Lower leg skin (tissue), 4 donors: ENCODE results near the gene SNRNP35. TPM values are rescaled to one million over a fixed set of nuclear protein-coding genes. Genes with fewer than 3 reads are reported as not detected.
"Not testable (repeated sequence)": the region's sequence is repeated elsewhere in the genome, so short reads cannot be mapped to it uniquely, and the experiment has no call there.

ENCODE experiments used
- DNase-seq, 2 donors: peaks; one replicate each; pipeline ENCODE4 v3.0.0-alpha.2; 2019; ENCODE audit warnings: low spot score in 2 of 2
- H3K4me3 ChIP-seq: fragments of 200-600 bp; sonication (generic); 2 replicates; pipeline ENCODE4 v1.5.1; 2017; ENCODE audit warnings: mild to moderate bottlenecking, low read depth; ENCODE audit not compliant: poor library complexity, severe bottlenecking
- CTCF ChIP-seq, 3 donors: fragments of 450-650 bp; IDR thresholded peaks; one replicate each; pipeline ENCODE4 v1.5.1; 2016; ENCODE audit warnings: antibody characterized with exemption in 3 of 3, mild to moderate bottlenecking in 3 of 3, moderate library complexity in 2 of 3
- POLR2A ChIP-seq, 2 donors: fragments of 450-650 bp; IDR thresholded peaks; one replicate each; pipeline ENCODE4 v1.6.1; 2016 to 2017; ENCODE audit warnings: antibody characterized with exemption in 2 of 2, mild to moderate bottlenecking in 1 of 2, moderate library complexity in 1 of 2
- WGBS, 2 donors: methylation state at CpG; one replicate each; pipeline ENCODE4 v1.1.5; 2018; 5-methylcytosine and 5-hydroxymethylcytosine counted together
- intact Hi-C: fragments of 100-400 bp; cut with DNase I; formaldehyde crosslinking; loops from one replicate; pipeline ENCODE4 v1.15.0; 2023; ENCODE audit warnings: low total_unique reads
- total RNA-seq, 4 donors: library from RNA; depleted of rRNA; stranded (reverse); fragments of >200 nt; gene quantifications; one replicate each; pipeline ENCODE4 v1.1.0, GENCODE V29; 2016

Gene SNRNP35
- total RNA-seq, 4 donors from 2014 or later: 15.6 to 43.1 (median 22.9) TPM

GRCh38 chr12:123475246-123475703 is 17.3 kb downstream of the SNRNP35 start:
- WGBS, 2 donors: 88% methylated on average over 15 of the region's 15 CpGs
- no peak overlapping the region for H3K4me3 ChIP-seq
- intact Hi-C loops: no loop called here

GRCh38 chr12:123478069-123478468 is 20.1 kb downstream of the SNRNP35 start:
- intact Hi-C loops: no loop called here
- DNase-seq: no peak
- TF ChIP-seq CTCF (IDR thresholded peaks at IDR 0.05) (no peak), POLR2A (IDR thresholded peaks at IDR 0.05) (no peak)
- 88 to 89% methylated on average over 11 of the region's 11 CpGs for WGBS, 2 donors
- no peak overlapping the region for H3K4me3 ChIP-seq

More at GRCh38 chr12:123475246-123475703, 17.3 kb downstream of the SNRNP35 start:
- TF ChIP-seq CTCF (IDR thresholded peaks at IDR 0.05) (no peak), POLR2A (IDR thresholded peaks at IDR 0.05) (no peak)
- no peak for DNase-seq

- no peak overlapping the region for H3K4me3 ChIP-seq
- DNase-seq: no peak
- 72 to 81% methylated on average over 10 of the region's 10 CpGs for WGBS, 2 donors
- intact Hi-C loops: no loop called here
- TF ChIP-seq POLR2A (IDR thresholded peaks at IDR 0.05) (no peak), CTCF (IDR thresholded peaks at IDR 0.05) (no peak)
Observed at GRCh38 chr12:123478762-123479161, 20.8 kb downstream of the SNRNP35 start.

DNA sequence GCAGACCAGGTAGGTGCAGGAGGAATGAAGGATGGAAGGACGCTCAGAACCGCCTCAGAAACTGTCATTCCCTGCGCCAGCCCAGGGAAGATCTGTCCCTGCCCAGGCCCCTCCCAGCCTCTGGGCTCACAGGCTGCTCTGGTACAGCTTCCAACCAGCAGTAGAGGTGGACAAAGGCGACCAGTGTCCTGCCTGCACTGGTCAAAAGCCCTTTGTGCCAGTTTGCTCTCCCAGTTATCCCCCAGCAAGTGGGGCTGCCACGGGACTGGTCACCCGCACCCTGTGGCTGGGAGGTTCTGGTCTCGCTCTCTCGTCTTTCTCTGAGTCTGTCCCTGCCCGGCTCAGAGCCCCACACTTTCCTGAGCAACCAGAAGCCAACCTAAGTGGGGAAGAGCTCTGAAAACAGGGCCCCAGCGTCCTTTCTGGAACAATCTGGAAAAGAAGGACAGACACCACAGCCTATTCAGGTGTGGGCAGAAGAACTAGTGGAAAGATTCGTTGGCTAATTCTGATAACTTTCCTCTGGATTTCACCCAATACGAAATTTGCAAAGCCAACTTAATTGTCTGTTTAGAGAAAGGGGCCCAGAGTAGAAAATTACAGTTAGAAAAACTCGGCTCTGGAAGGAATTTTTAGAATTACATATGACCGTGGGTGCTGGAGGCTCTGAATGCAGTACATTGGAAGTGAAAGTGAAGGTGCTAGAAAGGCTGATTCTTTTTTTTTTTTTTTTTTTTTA is 21.7 kb downstream of the SNRNP35 start:
- 80 to 85% methylated on average over 14 of the region's 14 CpGs for WGBS, 2 donors
- no peak overlapping the region for H3K4me3 ChIP-seq

DNA sequence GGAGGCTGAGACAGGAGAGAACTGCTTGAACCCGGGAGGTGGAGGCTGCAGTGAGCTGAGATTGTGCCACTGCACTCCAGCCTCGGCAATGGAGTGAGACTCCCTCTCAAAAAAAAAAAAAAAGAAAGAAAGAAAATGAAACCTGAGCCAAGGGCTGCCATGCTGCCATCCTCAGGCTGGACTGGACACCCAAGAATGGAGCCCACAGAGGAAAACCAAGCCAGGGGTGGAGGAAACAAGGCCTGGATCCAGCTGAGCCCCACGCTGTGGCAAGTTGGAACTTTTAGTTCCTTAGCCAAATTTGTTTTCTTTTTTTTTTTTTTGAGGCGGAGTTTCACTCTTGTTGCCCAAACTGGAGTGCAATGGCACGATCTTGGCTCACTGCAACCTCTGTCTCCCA is 23.3 kb downstream of the SNRNP35 start:
- H3K4me3 ChIP-seq, DNase-seq, intact Hi-C loops: not testable (repeated sequence)
- WGBS, 2 donors: 89 to 94% methylated on average over 5 of the region's 5 CpGs

More for the DNA sequence above, 21.7 kb downstream of the SNRNP35 start:
- TF ChIP-seq POLR2A (IDR thresholded peaks at IDR 0.05): no peak
- no peak for TF ChIP-seq CTCF (IDR thresholded peaks at IDR 0.05)
- intact Hi-C loops: no loop called here
- no peak for DNase-seq

- intact Hi-C loops: no loop called here
- DNase-seq: no peak
- 60 to 63% methylated on average over 6 of the region's 6 CpGs for WGBS, 2 donors
- no peak overlapping the region for H3K4me3 ChIP-seq
- TF ChIP-seq CTCF (IDR thresholded peaks at IDR 0.05) (no peak), POLR2A (IDR thresholded peaks at IDR 0.05) (no peak)
Observed at GRCh38 chr12:123482876-123483275, 24.9 kb downstream of the SNRNP35 start.
